GM10266 (cell line): Measurements from ENCODE around the gene ADARB2.

Experiments
- DNase-seq: peaks from one replicate; pipeline ENCODE4 v3.0.0; 2012; ENCODE audit errors: extremely low spot score
- CTCF ChIP-seq: IDR thresholded peaks from 2 replicates; pipeline ENCODE4 v1.5.1; 2012; ENCODE audit warnings: mild to moderate bottlenecking, low read depth; ENCODE audit not compliant: control insufficient read depth, insufficient read depth; ENCODE audit errors: missing control alignments

Gene ADARB2

GRCh38 chr10:1595726-1596125 is 141.6 kb downstream of the ADARB2 start:
- no peak for DNase-seq
- no peak for TF ChIP-seq CTCF

GRCh38 chr10:1595242-1595600 is 142.1 kb downstream of the ADARB2 start:
- TF ChIP-seq CTCF: no peak
- DNase-seq: no peak

- TF ChIP-seq CTCF: no peak
- DNase-seq: no peak
Observed at GRCh38 chr10:1594372-1595241, 142.7 kb downstream of the ADARB2 start.

GRCh38 chr10:1591742-1592141 is 145.6 kb downstream of the ADARB2 start:
- TF ChIP-seq CTCF: no peak
- DNase-seq: no peak

- no peak for DNase-seq
- TF ChIP-seq CTCF: no peak
Observed at GRCh38 chr10:1591045-1591444, 146.3 kb downstream of the ADARB2 start.

GRCh38 chr10:1589257-1589656 is 148.1 kb downstream of the ADARB2 start:
- TF ChIP-seq CTCF: no peak
- no peak for DNase-seq

- no peak for TF ChIP-seq CTCF
- DNase-seq: no peak
Observed at GRCh38 chr10:1582739-1583138, 154.6 kb downstream of the ADARB2 start.
